Cortex of kidney (tissue), 1 donor: ENCODE measurements around the gene ARPC5L.
"Not testable (repeated sequence)": the region's sequence is repeated elsewhere in the genome, so short reads cannot be mapped to it uniquely, and the experiment has no call there.

Experiments used
- DNase-seq: peaks from one replicate; lab custom pipeline; 2025; lab: John Stamatoyannopoulos, UW

The ARPC5L gene

DNA sequence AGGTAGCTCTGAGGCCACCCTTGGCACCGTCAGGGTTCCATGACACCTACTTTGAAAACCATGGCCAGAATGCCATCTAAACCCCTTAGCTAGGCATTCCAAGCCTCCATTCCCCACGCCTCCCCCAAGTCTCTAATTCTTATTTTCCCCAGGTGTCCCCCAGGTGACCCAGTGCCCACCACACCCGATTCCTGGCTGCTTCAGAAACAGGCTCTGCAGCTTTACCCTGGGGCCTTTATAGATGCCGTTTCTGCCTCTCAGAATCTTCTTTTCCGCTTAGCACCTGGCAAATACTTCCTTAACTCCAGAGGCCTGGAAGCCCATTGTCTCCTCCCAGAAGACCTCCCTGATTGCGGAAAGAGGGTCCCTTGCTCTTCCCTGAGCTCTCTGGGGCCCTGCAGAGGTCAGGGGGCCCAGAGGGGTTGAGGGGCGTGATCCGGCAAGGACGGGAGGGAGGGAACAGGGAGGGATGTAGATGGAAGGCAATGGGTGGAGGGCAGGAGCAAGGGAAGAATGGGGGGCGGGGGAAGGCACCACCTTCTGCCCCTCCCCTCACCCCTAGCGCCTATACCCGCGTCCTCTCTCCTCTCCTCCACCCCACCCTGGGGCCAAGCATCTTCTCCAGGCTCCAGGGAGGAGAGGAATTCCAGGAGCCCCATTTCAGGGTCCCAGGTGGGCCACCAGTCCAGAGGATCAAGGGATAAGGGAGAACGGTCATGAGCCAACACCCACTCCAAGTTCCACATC, 20.7 kb upstream of the ARPC5L start:
- no peak for DNase-seq

DNA sequence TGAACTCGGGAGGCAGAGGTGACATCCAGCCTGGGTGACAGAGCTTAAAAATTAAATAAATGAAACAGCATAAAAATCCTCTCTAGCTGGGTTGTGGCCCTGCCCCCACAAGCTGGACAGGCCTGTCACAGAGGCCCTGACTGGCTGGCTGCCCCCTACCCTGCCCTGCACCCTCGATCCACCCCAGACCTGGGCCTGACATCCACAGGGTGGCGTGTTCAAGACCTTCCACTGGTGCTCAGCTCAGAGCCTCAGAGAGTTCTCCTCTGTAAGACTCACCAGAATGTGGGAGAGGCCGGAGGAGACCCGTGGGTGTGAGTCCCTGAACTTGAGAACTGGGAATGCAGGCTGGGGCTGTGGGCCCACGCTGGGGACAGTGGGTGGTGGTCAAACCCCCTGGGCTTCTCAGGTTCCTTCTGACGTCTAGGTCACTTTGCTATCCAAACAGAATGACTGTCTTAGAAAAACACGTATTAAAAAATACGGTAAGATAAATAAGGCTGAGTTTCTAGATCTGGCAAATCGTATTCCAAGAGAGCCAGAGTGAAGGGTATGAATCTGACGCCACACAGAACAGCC, 18.4 kb upstream of the ARPC5L start:
- no peak for DNase-seq

DNA sequence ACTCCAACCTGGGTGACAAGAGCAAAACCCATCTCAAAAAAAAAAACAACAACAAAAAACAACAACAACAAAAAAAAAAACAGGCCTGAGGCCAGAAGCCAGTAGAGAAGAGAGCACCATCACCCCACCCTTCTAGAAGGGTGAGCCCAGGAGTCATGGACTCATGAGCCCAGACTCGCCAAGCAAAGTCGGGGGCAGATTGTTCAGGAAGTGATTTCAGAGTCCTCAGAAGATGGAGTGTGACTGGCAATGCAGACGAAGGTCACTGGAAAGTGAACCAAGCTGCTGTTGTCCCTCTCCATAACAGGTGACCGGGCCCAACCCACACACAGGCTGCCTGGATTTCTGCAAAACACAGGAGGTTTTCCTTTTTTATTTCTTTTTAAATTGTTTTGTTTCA, 17.6 kb upstream of the ARPC5L start:
- DNase-seq = no peak

DNA sequence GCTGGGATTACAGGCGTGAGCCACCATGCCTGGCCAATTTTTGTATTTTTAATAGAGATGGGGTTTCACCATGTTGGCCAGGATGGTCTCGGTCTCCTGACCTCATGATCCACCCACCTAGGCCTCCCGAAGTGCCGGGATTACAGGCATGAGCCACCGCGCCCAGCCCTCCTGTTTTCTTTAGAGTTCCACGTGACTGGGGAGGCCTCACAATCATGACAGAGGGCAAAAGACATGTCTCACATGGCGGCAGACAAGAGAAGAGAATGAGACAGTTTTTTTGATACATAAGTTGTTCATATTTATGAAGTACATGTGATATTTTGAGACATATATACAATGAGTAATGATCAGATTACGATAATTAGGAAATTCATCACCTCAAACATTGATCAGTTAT, 15.5 kb upstream of the ARPC5L start:
- not testable (repeated sequence) for DNase-seq

DNA sequence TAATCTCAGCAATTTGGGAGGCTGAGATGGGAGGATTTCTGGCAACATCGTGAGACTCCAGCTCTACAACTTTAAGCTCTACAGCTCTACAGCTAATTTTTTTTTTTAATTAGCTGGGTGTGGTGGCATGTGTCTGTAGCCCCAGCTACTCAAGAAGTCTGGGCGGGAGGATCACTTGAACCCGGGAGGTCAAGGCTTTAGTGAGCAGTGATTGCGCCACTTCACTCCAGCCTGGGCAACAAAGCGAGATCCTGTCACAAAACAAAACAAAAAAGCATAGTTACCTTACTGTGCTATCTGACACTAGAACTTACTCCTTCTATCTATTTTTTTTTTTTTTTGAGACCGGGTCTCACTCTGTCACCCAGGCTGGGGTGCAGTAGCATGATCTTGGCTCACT, 15.0 kb upstream of the ARPC5L start:
- no peak for DNase-seq

DNA sequence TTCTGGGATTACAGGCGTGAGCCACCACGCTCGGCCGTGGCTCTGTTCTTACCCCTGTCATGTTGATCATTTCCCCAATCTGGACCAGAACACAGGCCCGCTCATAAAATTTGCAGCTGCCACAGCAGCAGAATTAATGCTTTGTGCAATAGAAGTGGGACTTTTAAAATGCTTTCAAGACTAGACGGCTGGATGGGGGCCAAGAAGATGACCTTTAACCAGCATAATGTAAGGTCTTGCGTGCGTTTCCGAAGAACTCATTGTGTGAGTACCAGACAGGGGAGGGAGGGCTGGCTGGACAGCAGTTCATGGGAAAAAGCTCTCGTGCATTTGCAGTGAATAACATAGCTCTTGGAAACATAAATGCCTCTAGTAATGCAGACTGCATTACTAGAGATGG, 12.1 kb upstream of the ARPC5L start:
- DNase-seq = no peak

DNA sequence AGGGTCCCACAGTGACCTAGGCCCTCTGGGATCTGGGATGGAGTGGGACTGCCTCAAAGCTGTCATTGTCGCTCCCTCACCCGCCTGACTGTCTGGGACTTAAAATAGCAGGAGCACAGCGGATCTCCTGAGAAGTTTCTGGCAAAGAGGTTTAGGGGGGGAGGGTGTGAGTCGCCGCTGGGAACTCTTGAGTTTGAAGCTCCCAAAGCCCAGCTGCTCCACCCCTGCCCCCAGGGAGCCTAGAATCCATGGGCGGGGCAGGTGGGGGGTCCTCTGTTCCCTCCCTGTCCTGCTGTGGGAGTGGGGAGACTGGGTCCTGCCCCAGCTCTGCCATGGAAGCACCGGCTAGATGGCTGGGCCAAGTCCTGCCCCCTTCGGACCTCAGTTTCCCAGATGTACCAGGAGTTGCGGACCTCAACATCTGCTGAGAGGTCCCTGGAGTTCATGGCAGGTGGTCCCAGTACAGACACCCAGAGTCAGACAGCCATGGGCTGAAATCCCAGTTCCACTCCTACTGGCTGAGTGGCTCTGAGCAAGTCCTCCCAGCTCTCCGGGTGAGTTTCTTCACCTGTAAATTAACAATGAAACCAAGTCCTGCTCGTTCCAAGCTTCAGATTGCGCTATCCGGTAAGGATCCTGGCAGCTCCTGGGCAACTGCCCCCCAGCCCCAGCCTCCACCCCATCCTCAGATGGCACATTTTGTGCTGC, 9.7 kb upstream of the ARPC5L start:
- no peak for DNase-seq

DNA sequence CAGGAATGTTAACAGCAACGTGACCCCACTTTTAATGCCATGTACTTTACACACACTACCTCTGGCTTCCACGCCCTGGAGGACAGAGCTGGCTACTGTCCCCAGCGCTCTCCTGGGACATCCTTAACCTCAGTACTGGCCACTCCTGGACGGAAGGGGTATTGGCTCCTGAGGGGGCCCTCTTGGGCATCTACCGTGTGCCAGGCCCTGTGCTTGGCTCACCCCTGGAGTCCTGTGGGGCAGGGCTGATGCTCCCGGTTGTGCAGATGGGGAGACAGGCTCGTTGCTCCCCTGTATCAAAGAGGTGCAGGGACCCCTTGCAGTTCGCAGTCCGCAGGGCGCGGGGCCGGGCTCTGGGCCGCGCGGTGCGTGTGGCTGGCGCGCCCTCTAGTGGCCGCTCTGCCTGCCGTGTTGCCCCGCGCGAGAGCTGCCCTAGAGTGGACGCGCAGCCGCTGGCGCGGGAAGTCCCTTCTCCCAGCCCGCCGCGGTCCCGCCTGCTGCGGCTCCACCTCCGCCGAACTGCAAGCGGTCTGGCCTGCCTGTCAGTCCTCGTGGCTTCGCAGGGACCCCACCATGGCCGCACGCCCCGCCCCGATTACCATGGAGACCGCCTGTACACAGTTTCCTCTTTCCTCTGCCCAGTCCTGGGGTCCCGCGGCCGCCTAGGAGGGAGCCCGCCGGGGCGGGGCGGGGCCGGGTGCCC, 8.9 kb upstream of the ARPC5L start, which contains the start of gene WDR38:
Gene WDR38 (plus strand): TSS at position 632 of the 703 bp plus-strand sequence. CDS start 72 bp downstream, outside the sequence.
- no peak for DNase-seq

DNA sequence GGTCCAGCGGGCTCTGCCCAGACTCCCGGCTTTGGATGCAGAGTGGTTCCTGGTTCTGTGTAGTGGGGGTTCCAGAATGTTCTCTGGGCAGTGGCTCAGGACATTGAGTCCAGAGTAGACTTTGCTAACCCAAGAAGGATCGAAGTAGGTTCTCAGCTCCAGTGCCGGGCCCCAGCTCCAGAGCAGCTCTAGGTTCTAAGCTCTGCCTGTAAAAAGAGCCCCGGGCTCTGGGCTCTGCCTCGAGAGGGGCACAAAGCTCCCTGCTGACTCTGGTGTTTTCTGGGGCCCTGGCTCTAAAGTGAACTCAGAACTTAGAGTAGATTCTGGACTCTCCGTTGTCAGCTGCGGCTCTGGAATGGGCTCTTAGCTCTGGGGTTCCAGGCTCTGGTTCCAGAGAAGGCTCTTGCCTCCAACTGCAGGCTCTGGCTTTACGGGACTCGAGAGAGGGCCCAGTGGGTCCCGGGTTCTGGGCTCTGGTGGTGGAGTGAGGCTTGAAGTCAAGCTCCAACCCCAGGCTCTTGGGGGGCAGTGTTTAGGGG, 8.3 kb upstream of the ARPC5L start:
- no peak for DNase-seq

DNA sequence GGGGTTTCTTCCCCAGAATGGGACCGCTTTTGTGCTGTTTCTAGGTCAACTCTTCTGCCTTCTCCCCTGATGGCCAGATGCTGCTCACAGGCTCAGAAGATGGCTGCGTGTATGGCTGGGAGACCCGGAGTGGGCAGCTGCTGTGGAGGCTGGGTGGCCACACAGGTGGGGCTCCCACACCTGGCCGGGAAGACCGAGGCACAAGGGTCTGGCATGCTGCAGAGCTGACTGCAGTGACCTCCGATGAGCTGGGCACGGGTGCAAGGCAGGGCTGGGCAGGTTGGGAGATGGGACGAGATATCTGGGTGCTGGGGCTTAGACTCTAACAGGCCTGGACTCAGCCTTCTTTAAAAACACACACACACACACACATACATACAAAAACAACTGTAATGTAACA, 7.8 kb upstream of the ARPC5L start:
- no peak for DNase-seq

DNA sequence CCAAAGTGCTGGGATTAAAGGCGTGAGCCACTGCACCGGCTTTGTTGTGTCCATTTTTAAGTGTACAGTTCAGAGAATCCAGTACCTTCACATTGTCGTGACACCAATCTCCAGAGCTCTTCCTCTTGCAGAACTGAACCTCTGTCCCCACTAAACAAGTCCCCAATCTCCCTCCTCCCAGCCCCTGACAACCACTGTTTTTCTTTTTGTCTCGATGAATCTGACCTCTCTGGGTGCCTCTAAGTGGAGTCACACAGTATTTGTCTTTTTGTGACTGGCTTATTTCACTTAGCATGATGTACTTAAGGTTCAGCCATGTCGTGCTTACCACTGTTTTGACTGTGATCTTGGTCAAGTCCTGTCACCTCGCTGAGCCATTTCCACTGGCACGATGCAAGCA, 7.1 kb upstream of the ARPC5L start:
- DNase-seq = no peak

DNA sequence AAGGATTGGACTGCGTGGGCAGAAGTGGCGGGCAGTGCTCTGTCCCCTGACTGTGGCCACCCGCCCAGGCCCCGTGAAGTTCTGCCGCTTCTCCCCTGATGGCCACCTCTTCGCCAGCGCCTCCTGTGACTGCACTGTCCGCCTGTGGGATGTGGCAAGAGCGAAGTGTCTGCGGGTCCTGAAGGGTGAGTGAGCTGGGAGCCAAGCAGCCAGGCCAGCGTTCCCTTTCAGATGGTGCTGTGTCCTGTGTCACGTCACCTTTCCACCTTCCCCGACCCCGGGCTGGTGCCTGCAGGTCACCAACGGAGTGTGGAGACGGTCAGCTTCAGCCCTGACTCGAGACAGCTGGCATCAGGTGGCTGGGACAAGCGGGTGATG, 6.4 kb upstream of the ARPC5L start:
- DNase-seq = no peak

DNA sequence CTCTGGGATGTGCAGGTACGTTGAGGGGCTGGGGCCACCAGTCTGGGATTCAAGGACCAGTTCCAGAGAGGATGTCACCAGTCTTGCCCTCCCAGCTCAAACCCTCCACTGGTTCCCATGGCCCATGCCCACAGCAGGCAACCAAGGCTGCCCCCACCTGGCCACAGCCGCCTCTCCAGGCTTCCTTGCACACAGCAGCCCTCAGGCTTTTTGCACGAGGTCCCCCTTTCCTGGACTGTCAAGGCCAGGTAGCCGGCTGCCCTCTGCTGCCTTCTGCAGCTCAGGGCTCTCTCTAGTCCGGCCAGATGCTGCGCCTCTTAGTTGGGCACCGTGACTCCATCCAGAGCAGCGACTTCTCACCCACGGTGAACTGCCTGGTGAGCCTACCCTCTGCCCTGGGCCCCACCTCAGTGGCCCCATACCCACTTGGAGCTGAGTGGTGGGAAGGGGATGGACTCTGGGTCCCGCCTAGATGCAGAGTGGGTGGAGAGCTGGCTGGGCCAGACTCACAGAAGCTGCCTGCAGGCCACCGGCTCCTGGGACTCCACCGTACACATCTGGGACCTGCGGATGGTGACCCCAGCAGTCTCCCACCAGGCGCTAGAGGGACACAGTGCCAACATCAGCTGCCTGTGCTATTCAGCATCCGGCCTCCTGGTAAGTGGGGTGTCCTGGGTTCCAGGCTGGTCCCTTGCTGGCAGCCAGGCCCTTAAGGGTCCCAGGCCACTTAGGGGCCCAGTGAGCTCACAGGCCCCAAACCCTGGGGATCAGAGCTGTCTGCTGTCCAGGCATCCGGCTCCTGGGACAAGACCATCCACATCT, 5.8 kb upstream of the ARPC5L start:
- no peak for DNase-seq

DNA sequence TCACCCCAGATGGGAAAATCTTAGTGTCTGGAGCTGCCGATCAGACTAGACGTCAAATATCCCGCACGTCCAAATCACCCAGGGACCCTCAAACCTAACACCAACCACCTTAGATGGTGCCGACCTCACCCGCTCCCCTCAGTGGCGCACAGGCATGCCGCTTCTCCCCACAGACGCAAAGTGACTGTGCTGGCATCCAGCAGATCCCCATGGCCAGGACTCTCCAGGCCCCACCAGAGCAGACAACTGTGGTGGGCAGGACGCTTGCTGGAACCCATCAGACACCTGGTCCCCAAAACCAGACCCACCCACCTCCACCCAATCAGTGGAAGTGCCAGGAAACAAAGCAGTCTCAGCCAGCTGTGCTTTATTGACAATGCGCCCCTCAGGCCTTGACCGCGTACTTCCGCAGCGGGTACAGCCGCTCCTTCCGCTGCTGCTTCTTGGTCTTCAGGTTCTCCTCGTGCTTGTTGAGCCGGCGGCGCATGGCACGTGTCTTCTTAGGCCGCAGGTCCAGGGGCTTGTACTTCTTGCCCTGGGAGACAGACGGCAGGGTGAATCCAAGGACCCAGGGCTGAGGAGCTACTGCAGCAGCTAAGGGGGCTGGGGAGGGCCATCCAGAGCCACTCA, 4.3 kb upstream of the ARPC5L start:
- DNase-seq = no peak

DNA sequence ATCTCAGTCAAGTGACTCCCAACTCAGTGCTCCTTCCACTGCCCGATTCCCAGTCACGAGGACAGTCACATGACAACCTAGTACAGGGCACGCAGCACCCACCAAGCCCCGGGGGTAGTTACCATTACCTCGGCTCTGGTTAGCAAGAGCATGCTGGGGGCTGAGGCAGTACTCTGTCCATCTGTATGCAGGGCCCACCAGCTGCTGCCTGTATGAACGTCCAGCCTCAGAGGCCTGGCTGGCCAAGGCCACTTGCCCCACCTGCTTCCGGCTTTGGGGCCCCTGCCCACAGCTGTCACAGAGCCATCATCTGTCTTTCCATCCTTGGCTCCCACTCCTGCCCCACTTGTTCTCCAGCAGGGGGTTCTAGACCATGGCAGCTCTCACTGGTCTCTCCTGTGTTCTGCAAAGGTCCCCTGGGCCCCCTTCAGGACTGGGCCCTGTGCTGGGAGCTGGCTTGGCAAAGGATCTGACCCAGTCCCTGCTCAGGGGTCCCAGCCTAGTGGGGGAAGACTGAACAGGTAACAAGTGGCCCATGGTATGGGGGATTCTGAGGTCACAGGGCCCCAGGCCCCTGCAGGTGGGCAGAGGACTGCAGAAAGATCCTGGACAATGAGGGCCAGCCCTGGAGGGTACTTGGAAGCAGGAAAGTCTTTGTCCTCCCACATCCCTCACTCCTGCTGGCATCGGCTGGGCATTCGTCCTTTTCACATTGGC, 3.4 kb upstream of the ARPC5L start:
- no peak for DNase-seq

DNA sequence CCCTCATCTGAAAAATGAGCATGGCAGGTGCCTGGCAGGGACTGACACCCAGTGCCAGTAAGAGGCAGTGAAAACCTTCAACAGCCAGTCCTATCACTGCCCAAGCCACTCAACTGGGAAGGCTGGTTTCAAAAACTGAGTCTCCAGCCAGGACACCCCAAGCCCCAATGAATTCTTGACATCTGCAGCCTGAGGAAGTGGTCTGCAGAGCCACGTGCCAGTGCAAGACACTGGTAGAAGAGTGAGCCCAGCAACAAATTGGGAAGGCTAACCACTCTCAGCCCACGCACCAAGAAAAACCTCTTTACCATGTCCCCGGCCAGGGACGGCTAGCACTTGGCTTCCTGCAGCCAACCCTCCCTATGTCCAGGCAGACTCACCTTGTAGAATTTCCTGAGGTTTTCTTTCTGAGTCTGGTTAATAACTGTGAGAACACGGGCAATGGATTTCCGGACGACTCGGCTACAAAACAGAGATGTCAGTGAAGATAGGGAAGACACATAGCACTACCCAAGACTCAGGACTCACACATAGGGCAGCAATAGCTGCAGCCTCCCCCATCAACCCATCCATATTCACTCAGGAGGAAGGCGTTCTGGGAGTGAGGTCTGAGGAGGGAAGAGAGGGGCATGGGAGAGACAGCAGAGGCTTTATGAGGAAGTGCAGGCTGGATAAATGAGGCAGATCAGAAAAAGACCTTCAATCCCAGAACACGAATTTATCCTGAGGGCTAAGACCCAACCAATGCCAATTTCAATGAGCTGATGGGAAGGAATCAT, 1.9 kb upstream of the ARPC5L start:
- DNase-seq = no peak

DNA sequence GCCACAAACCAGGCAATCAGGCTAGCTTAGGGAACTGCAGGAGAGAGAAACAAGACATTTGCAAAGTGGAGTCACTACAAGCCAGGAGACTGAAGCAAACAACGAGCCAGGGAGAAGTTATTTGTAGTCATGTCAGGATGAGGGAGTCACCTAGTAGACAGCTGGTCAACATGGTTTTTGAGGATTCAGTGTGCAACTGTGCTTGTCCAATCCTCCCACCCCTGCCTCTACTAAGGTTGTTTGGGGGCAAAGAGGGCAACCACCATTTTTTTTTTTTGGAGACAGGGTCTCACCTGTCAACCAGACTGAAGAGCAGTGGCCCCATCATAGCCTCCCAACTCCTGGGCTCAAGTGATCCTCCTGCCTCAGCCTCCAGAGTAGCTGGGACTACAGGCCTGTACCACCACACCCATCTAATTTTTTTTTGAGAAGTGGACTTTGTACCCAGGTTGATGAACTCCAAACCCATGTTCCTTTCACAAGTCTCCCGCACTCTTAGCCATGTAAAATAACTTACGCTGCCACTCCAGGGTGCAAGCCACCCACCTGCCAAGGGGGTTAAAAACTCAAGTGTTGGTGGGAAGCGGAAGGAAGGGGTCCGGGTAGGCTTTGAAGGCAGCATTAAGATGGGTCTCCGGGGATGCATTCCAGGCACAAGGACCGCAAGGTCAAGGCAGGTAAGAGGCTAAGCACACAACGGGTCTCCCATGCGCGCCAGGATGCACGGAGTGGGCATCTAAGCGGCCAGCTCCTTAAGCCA, 1.2 kb upstream of the ARPC5L start:
- DNase-seq = no peak

DNA sequence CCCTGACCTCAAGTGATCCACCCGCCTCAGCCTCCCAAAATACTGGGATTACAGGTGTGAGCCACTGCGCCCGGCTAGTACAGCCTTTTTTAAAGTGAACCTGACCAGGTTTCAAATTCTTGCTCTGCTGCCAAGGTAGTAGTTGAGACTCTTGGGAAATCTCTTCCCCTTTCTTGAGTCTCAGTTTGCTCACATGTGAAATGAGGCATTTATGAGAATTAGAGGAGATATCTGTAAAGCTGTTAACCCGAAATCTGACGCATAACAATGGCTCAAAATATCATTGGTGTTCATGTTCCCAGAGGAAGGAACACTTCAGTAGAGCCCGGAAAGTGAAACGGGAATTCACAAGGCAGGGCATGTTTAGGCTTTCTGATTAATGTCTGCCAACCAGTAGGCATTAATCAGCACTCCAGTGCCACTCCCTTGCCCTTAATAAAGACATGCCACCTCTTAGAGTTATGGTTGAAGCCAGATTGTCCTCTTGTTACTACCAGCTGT, 1.5 kb downstream of the ARPC5L start:
- DNase-seq = no peak
